ENCODE data around the gene RAD9A.
A peak's percentile ranks its signal among the peaks of the same experiment; 100 is the strongest.

The RAD9A gene

GRCh38 chr11:67368621-67369020 is 23.2 kb upstream of the RAD9A start:
- Mint-ChIP-seq H3K27me3 (peaks cover 16% of the 10 kb centered on the region), H3K4me3 (peak overlapping the region; percentile 25), H3K27ac (peak overlapping the region; percentile 45), H3K4me1 (ENCODE audit: low read depth) (peaks cover 74% of the 10 kb centered on the region), H3K36me3 (ENCODE audit: low read depth) (no peaks in the 10 kb centered on the region), H3K9me3 (no peaks in the 10 kb centered on the region)

GRCh38 chr11:67369275-67369674 is 22.5 kb upstream of the RAD9A start:
- H3K27me3 Mint-ChIP-seq, result peaks cover 20% of the 10 kb centered on the region
- H3K27ac Mint-ChIP-seq, result peak overlapping the region; percentile 1
- peaks cover 74% of the 10 kb centered on the region for H3K4me1 Mint-ChIP-seq (ENCODE audit: low read depth)
- no peaks in the 10 kb centered on the region for H3K36me3 Mint-ChIP-seq (ENCODE audit: low read depth)
- H3K9me3 Mint-ChIP-seq, result no peaks in the 10 kb centered on the region
- H3K4me3 Mint-ChIP-seq, result peak overlapping the region; percentile 10

DNA sequence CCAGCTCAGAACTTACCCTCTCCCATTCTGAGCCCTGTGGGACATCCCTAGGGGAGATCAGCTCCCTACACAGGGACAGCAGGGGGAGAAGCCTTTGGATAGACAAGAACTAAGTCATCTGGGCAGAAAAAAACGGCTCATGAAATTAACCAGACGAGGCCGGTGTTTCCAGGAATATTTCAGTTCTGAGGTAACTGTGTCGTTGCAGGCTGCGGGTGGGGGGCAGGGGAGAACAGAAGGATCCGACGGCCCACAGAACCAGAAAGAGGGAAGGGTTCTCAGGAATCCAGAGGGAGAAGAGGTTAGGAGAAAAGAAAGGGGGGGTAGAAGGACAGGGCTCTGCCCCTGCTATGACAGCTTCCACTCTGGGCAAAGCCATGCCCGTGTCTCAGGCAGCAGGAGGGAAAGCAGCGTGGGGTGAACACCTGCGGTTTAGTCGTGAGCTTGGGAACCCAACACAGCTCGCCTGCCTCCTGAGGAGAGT is 21.9 kb upstream of the RAD9A start:
- H3K36me3 Mint-ChIP-seq (ENCODE audit: low read depth), result no peaks in the 10 kb centered on the region
- peaks cover 74% of the 10 kb centered on the region for H3K4me1 Mint-ChIP-seq (ENCODE audit: low read depth)
- no peak overlapping the region for H3K27ac Mint-ChIP-seq
- no peak overlapping the region for H3K4me3 Mint-ChIP-seq
- H3K9me3 Mint-ChIP-seq, result no peaks in the 10 kb centered on the region
- peaks cover 21% of the 10 kb centered on the region for H3K27me3 Mint-ChIP-seq

DNA sequence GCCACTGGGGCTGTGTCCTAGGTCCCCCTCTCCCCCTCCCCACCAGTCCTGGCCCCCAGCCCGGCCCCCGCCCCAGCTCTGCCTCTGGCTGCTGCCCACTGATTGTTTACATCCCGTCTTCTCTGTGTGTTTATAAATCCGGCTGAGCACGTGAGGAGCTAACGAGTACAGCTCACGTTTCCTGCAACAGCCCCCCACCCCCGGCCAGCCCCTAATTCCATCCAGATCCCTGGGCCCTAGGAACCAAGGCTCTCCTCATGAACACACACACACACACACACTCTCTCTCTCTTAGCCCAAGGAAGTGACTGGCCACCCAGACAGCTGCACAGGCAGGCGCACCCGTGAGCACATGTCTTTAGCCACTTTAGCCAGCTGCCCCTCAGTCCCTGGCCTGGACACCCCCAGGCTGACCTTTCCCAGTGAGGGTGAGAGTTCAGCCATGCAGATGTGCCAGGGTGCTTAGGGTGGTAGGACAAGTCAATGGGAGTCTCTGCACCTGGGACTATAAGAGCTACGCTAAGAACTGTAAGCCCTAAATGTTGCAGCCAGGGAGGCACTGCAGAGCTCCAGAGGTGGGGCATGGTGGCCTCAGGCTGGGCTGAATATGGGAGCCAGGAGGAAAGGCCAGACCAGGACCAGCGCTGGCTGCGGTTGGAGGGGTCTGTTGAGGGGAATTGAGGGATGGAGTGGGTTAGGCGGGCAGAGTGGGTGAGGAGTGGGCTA is 21.3 kb upstream of the RAD9A start:
- H3K27me3 Mint-ChIP-seq, result peaks cover 21% of the 10 kb centered on the region
- peaks cover 69% of the 10 kb centered on the region for H3K4me1 Mint-ChIP-seq (ENCODE audit: low read depth)
- no peak overlapping the region for H3K27ac Mint-ChIP-seq
- H3K9me3 Mint-ChIP-seq, result no peaks in the 10 kb centered on the region
- H3K36me3 Mint-ChIP-seq (ENCODE audit: low read depth), result no peaks in the 10 kb centered on the region
- no peak overlapping the region for H3K4me3 Mint-ChIP-seq

DNA sequence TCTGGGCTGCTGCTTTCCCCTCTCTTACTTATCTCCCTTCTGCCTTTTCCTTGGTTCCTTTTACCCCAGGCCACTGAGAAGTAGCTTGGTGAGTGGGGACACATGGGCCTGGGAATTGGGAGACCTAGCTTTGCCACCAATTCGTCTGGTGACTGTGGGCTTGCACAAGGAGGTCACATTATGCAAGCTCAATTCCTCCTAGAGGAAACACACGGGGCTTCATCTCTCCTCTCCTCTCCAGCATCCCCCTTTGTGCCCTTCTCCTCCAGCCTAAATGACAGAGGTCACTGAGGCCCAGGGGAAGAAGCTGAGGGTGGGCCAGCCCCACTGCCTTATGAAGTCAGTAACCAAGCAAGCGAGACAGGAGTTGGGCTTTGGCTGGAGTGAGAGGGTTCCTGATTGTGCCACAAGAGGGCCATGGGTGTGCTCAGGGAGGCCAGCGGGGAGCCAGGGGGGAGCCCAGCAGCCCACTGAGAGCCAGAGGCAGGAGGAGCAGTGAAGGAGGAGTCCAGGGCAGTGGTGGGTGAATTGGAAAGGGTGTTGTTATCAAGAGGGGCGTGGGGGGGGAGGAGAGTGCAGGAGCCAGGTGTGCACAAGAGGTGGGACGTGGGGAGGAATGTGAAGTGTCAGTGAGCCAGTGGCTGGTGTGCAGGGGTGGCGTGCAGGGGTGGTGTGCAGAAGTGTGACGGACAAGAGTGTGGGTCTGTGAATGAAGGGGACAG is 20.4 kb upstream of the RAD9A start:
- peaks cover 21% of the 10 kb centered on the region for H3K27me3 Mint-ChIP-seq
- no peaks in the 10 kb centered on the region for H3K36me3 Mint-ChIP-seq (ENCODE audit: low read depth)
- H3K4me3 Mint-ChIP-seq, result peak overlapping the region; percentile 79
- H3K9me3 Mint-ChIP-seq, result no peaks in the 10 kb centered on the region
- H3K4me1 Mint-ChIP-seq (ENCODE audit: low read depth), result peaks cover 60% of the 10 kb centered on the region
- H3K27ac Mint-ChIP-seq, result peak overlapping the region; percentile 67

- H3K27me3 Mint-ChIP-seq, result peaks cover 21% of the 10 kb centered on the region
- no peaks in the 10 kb centered on the region for H3K9me3 Mint-ChIP-seq
- peak overlapping the region; percentile 79 for H3K4me3 Mint-ChIP-seq
- peaks cover 60% of the 10 kb centered on the region for H3K4me1 Mint-ChIP-seq (ENCODE audit: low read depth)
- peak overlapping the region; percentile 67 for H3K27ac Mint-ChIP-seq
- H3K36me3 Mint-ChIP-seq (ENCODE audit: low read depth), result no peaks in the 10 kb centered on the region
Observed at GRCh38 chr11:67371911-67372320, 19.9 kb upstream of the RAD9A start.

- peaks cover 21% of the 10 kb centered on the region for H3K27me3 Mint-ChIP-seq
- H3K27ac Mint-ChIP-seq, result no peak overlapping the region
Observed at GRCh38 chr11:67372321-67372992, 19.3 kb upstream of the RAD9A start.

GRCh38 chr11:67372993-67373647 is 18.7 kb upstream of the RAD9A start, which contains the start of gene CLCF1:
Gene CLCF1, minus strand, starts transcription at chr11:67373598. Its CDS starts 59 bp downstream, at chr11:67373539.
- Mint-ChIP-seq H3K4me1 (ENCODE audit: low read depth) (peaks cover 54% of the 10 kb centered on the region), H3K27me3 (peaks cover 21% of the 10 kb centered on the region)

More at GRCh38 chr11:67372321-67372992, 19.3 kb upstream of the RAD9A start:
- peak overlapping the region; percentile 79 for H3K4me3 Mint-ChIP-seq
- H3K36me3 Mint-ChIP-seq (ENCODE audit: low read depth), result no peaks in the 10 kb centered on the region
- H3K4me1 Mint-ChIP-seq (ENCODE audit: low read depth), result peaks cover 60% of the 10 kb centered on the region
- H3K9me3 Mint-ChIP-seq, result no peaks in the 10 kb centered on the region

GRCh38 chr11:67373648-67374570 is 17.9 kb upstream of the RAD9A start:
- Mint-ChIP-seq H3K27ac (peak overlapping the region; percentile 94), H3K27me3 (peaks cover 21% of the 10 kb centered on the region), H3K4me3 (peak overlapping the region; percentile 89), H3K4me1 (ENCODE audit: low read depth) (peaks cover 50% of the 10 kb centered on the region), H3K36me3 (ENCODE audit: low read depth) (no peaks in the 10 kb centered on the region), H3K9me3 (no peaks in the 10 kb centered on the region)

More at GRCh38 chr11:67372993-67373647, 18.7 kb upstream of the RAD9A start, which contains the start of gene CLCF1:
- Mint-ChIP-seq H3K4me3 (peak within 1 kb of the TSS; percentile 89), H3K36me3 (ENCODE audit: low read depth) (no peaks in the 10 kb centered on the region), H3K9me3 (no peaks in the 10 kb centered on the region), H3K27ac (peak within 1 kb of the TSS; percentile 94)

DNA sequence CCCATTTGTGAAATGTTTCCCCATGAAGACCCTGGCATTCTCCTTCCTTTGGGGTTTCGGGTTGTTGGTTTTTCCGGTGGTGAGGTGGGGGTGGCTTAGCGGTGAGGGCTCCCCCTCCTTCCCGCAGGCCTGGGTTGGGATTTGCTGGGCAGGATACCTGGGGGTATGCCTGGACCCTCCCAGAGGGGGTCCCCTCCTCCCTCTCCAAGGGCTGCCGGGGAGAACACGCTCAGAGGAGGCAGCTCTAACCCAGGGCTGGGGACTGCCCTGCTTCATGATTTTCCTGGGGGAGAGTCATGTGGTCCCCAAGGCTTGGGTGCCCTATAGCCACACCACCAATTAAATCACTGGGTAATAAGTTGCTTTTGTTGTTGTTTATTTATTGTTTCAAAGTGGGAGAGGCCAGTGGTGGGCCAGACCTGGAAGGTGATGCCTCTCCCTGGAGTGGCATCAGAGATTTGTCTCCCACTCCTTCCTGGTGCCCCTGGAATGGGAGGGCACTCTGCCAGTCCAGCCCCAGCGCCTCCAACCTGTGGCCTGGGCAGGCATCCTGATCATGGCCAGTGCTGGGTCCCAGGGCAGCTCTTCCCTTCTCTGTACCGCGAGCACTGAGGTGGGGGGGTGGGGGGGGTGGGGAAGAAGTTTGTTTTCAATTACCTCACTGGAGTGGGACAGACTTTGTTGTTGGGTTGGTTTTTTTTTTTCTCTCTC is 17.1 kb upstream of the RAD9A start:
- Mint-ChIP-seq H3K4me3 (peak overlapping the region; percentile 89), H3K27ac (peak overlapping the region; percentile 89), H3K9me3 (no peaks in the 10 kb centered on the region), H3K36me3 (ENCODE audit: low read depth) (no peaks in the 10 kb centered on the region), H3K27me3 (peaks cover 21% of the 10 kb centered on the region), H3K4me1 (ENCODE audit: low read depth) (peaks cover 47% of the 10 kb centered on the region)

GRCh38 chr11:67375320-67376055 is 16.3 kb upstream of the RAD9A start:
- Mint-ChIP-seq H3K27ac (no peak overlapping the region), H3K4me1 (ENCODE audit: low read depth) (peaks cover 42% of the 10 kb centered on the region), H3K27me3 (peaks cover 20% of the 10 kb centered on the region), H3K4me3 (no peak overlapping the region), H3K9me3 (no peaks in the 10 kb centered on the region), H3K36me3 (ENCODE audit: low read depth) (no peaks in the 10 kb centered on the region)

GRCh38 chr11:67376063-67376820 is 15.5 kb upstream of the RAD9A start:
- H3K27me3 Mint-ChIP-seq, result peaks cover 13% of the 10 kb centered on the region
- peaks cover 42% of the 10 kb centered on the region for H3K4me1 Mint-ChIP-seq (ENCODE audit: low read depth)
- H3K9me3 Mint-ChIP-seq, result no peaks in the 10 kb centered on the region
- no peaks in the 10 kb centered on the region for H3K36me3 Mint-ChIP-seq (ENCODE audit: low read depth)
- H3K4me3 Mint-ChIP-seq, result no peak overlapping the region
- H3K27ac Mint-ChIP-seq, result no peak overlapping the region

Measured in stimulated activated naive CD8-positive, alpha-beta T cell treated with anti-CD3 and anti-CD28 coated beads, Interleukin-15, Interleukin-2, amounts not matched to agents 100 ng/mL and 50 ng/mL, for 24 hours (primary cell).